DND-41 (cell line): ENCODE results near the gene ANKS1B.

Source experiments
- ATAC-seq: fragments of 200-7000 bp; cut with Tn5 transposase; 3 replicates; pipeline ENCODE4 v1.9.1; 2021; ENCODE audit warnings: low read depth; ENCODE audit not compliant: insufficient read depth
- DNase-seq: peaks from one replicate; pipeline ENCODE4 v3.0.0-alpha.2; 2020
- H2AFZ ChIP-seq: 2 replicates; pipeline ENCODE4 v1.6.0; 2012; ENCODE audit warnings: low read depth, low read length
- H3K27ac ChIP-seq: 2 replicates; pipeline ENCODE4 v1.5.1; 2012; ENCODE audit warnings: low read length, inconsistent platforms
- H3K27me3 ChIP-seq: fragments of 200-600 bp; sonication (generic); 2 replicates; pipeline ENCODE4 v1.6.0; 2012; ENCODE audit warnings: low read length, mild to moderate bottlenecking, inconsistent platforms; ENCODE audit not compliant: insufficient read depth, poor library complexity
- H3K36me3 ChIP-seq: 2 replicates; pipeline ENCODE4 v1.5.1; 2012; ENCODE audit warnings: low read length, inconsistent platforms; ENCODE audit not compliant: insufficient read depth
- H3K4me1 ChIP-seq: 2 replicates; pipeline ENCODE4 v1.5.1; 2012; ENCODE audit warnings: mild to moderate bottlenecking, low read length; ENCODE audit not compliant: insufficient read depth
- H3K4me2 ChIP-seq: 2 replicates; pipeline ENCODE4 v1.6.0; 2012; ENCODE audit warnings: mild to moderate bottlenecking, moderate library complexity, low read length, inconsistent platforms; ENCODE audit not compliant: insufficient read depth
- H3K4me3 ChIP-seq, 2 experiments: fragments of 200-600 bp in 1 of 2; shearing (Covaris generic) in 1 of 2; 2 replicates each; pipeline ENCODE4 v1.5.1; 2012 to 2016; ENCODE audit warnings: inconsistent platforms in 2 of 2, low read length in 2 of 2, mild to moderate bottlenecking in 2 of 2, low read depth in 1 of 2, moderate library complexity in 1 of 2
- H3K79me2 ChIP-seq: 2 replicates; pipeline ENCODE4 v1.6.0; 2012; ENCODE audit warnings: low read length, inconsistent platforms; ENCODE audit not compliant: insufficient read depth
- H3K9ac ChIP-seq: 2 replicates; pipeline ENCODE4 v1.6.0; 2012; ENCODE audit warnings: low read depth, mild to moderate bottlenecking, inconsistent platforms, low read length, moderate library complexity
- H3K9me3 ChIP-seq: 2 replicates; pipeline ENCODE4 v1.5.1; 2012; ENCODE audit warnings: low read length, moderate library complexity, mild to moderate bottlenecking, inconsistent platforms; ENCODE audit not compliant: insufficient read depth, severe bottlenecking
- H4K20me1 ChIP-seq: 2 replicates; pipeline ENCODE4 v1.6.0; 2012; ENCODE audit warnings: low read length; ENCODE audit not compliant: insufficient read depth
- EZH2 ChIP-seq: IDR thresholded peaks from 3 replicates; pipeline ENCODE4 v1.6.1; 2012; ENCODE audit warnings: borderline replicate concordance, low read depth, mild to moderate bottlenecking, moderate library complexity, low read length, inconsistent platforms; ENCODE audit not compliant: severe bottlenecking
- TF ChIP-seq, protein P1 (sequence below): IDR thresholded peaks from 2 replicates; pipeline ENCODE4 v1.5.1; 2012; ENCODE audit warnings: borderline replicate concordance, low read length, moderate library complexity, mild to moderate bottlenecking; ENCODE audit not compliant: poor library complexity, severe bottlenecking; ENCODE audit errors: extremely low read depth

Gene ANKS1B

DNA sequence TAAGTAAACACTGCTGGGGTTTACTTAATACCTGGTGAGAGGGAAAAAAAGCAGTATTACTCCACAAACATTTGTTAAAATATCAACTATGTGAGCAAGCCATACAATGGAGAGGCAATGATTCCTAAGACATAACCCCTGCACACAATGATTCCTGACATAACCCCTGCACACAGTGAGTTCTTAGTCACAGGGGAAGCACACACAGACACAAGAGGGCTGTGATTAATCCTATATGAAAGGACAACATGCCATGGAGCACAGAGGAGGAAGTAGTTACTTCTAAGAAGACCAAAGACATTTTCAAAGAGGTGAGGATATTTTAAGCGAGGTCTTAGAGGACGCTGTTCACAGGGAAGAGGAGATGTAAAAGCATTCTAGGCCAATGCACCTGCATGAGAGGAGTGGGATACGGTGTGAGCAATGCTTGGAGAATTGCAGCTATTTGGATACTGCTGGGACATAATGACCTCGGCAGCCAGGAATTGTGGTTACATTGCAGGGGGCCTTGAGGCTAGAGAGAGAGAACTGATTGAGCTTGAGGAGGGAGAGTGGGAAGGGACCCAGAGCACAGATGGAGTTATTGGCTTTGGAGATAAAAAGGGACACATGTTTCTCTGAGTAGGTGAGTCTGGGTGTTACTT is 1127.7 kb downstream of the ANKS1B start:
- Histone ChIP-seq H3K9ac (no peak overlapping the region), H4K20me1 (no peaks in the 10 kb centered on the region), H2AFZ (no peak overlapping the region), H3K9me3 (no peaks in the 10 kb centered on the region), H3K27me3 (peaks cover 10% of the 10 kb centered on the region), H3K4me2 (no peak overlapping the region), H3K4me1 (no peaks in the 10 kb centered on the region), H3K27ac (no peak overlapping the region), H3K79me2 (no peaks in the 10 kb centered on the region), H3K4me3 (no peak overlapping the region), H3K36me3 (no peaks in the 10 kb centered on the region)
- TF ChIP-seq EZH2: no peak
- TF ChIP-seq, protein P1, sequence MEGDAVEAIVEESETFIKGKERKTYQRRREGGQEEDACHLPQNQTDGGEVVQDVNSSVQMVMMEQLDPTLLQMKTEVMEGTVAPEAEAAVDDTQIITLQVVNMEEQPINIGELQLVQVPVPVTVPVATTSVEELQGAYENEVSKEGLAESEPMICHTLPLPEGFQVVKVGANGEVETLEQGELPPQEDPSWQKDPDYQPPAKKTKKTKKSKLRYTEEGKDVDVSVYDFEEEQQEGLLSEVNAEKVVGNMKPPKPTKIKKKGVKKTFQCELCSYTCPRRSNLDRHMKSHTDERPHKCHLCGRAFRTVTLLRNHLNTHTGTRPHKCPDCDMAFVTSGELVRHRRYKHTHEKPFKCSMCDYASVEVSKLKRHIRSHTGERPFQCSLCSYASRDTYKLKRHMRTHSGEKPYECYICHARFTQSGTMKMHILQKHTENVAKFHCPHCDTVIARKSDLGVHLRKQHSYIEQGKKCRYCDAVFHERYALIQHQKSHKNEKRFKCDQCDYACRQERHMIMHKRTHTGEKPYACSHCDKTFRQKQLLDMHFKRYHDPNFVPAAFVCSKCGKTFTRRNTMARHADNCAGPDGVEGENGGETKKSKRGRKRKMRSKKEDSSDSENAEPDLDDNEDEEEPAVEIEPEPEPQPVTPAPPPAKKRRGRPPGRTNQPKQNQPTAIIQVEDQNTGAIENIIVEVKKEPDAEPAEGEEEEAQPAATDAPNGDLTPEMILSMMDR: no peak
- no peak for DNase-seq
- no peak for ATAC-seq

DNA sequence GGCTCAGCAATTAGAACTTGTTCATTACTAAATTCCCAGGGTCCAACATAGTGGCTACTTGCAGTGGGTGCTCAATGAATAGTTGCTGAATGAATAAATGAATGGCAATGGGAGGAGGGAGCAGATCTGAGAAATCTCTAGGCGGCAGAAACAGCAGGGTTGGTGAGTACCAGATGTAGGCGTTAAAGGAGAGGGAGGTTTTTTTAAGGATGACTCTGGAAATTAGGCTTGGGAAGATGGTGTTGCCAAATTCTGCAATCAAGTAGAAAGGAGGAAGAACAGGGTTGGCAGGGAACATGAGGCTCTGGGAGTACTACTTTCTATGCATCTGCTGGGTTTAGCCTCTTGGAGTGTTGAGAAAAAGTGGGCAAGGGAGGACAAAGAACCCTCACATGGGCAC is 1132.6 kb downstream of the ANKS1B start:
- H3K4me3 ChIP-seq: no peak overlapping the region
- no peaks in the 10 kb centered on the region for H4K20me1 ChIP-seq
- no peaks in the 10 kb centered on the region for H3K9me3 ChIP-seq
- no peak overlapping the region for H3K4me2 ChIP-seq
- H3K27ac ChIP-seq: no peak overlapping the region
- H3K9ac ChIP-seq: no peak overlapping the region
- ATAC-seq: no peak
- no peak for DNase-seq
- no peak for TF ChIP-seq EZH2
- TF ChIP-seq, protein P1: no peak
- peaks cover 7% of the 10 kb centered on the region for H3K27me3 ChIP-seq
- H3K79me2 ChIP-seq: no peaks in the 10 kb centered on the region
- no peaks in the 10 kb centered on the region for H3K4me1 ChIP-seq
- H3K36me3 ChIP-seq: no peaks in the 10 kb centered on the region
- no peak overlapping the region for H2AFZ ChIP-seq

DNA sequence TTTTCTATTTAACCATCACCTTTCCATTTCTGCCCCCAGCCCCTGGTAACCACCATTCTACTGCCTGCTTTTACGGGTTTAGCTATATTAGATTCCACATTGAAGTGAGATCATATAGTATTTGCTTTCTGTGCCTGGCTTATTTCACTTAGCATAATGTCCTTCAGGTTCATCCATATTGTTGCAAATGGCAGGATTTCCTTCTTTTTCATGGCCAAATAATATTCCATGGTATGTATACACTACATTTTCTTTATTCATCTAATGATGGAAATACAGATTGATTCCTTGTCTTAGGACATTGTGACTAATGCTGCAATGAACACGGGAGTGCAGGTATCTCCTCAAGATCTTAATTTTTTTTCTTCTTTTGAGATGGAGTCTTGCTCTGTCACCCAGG is 1137.5 kb downstream of the ANKS1B start:
- Histone ChIP-seq H3K9ac (no peak overlapping the region), H3K4me2 (no peak overlapping the region), H3K27ac (no peak overlapping the region), H3K79me2 (no peaks in the 10 kb centered on the region), H3K27me3 (peaks cover 9% of the 10 kb centered on the region), H2AFZ (no peak overlapping the region), H3K4me1 (no peaks in the 10 kb centered on the region), H3K4me3 (no peak overlapping the region), H4K20me1 (no peaks in the 10 kb centered on the region), H3K9me3 (no peaks in the 10 kb centered on the region), H3K36me3 (no peaks in the 10 kb centered on the region)
- no peak for ATAC-seq
- no peak for DNase-seq
- TF ChIP-seq, protein P1: no peak
- TF ChIP-seq EZH2: no peak

DNA sequence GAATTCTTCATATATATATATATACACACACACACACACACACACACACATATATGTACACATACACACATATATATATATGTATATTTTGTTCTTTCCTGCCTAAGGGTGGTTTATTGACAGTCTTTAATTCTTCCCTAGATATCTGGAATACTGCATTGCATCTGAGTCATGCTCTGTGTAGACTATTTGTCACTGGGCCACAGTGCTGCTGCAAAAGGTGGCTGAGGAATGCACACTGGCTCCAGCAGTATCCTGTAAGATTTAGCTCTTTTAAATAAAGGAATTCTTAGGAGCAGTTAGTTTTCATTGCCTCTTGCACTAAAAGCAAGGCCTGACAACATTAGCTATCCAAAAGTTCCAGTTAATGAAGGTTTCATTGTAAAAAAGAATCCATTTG is 1138.8 kb downstream of the ANKS1B start:
- no peak overlapping the region for H3K27ac ChIP-seq
- H3K36me3 ChIP-seq: no peaks in the 10 kb centered on the region
- no peaks in the 10 kb centered on the region for H3K4me1 ChIP-seq
- H4K20me1 ChIP-seq: no peaks in the 10 kb centered on the region
- no peak overlapping the region for H3K9ac ChIP-seq
- no peak overlapping the region for H2AFZ ChIP-seq
- H3K27me3 ChIP-seq: peaks cover 10% of the 10 kb centered on the region
- no peaks in the 10 kb centered on the region for H3K9me3 ChIP-seq
- no peak overlapping the region for H3K4me2 ChIP-seq
- TF ChIP-seq, protein P1: no peak
- TF ChIP-seq EZH2: no peak
- no peak overlapping the region for H3K4me3 ChIP-seq
- ATAC-seq (no peak), DNase-seq (no peak)
- H3K79me2 ChIP-seq: no peaks in the 10 kb centered on the region
